ENCODE results near the gene CFAP46.

- TF ChIP-seq, protein P1, sequence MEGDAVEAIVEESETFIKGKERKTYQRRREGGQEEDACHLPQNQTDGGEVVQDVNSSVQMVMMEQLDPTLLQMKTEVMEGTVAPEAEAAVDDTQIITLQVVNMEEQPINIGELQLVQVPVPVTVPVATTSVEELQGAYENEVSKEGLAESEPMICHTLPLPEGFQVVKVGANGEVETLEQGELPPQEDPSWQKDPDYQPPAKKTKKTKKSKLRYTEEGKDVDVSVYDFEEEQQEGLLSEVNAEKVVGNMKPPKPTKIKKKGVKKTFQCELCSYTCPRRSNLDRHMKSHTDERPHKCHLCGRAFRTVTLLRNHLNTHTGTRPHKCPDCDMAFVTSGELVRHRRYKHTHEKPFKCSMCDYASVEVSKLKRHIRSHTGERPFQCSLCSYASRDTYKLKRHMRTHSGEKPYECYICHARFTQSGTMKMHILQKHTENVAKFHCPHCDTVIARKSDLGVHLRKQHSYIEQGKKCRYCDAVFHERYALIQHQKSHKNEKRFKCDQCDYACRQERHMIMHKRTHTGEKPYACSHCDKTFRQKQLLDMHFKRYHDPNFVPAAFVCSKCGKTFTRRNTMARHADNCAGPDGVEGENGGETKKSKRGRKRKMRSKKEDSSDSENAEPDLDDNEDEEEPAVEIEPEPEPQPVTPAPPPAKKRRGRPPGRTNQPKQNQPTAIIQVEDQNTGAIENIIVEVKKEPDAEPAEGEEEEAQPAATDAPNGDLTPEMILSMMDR (IDR thresholded peaks at IDR 0.05; ENCODE audit: borderline replicate concordance, extremely low read depth, low read length, poor library complexity, severe bottlenecking): no peak
- no peak for TF ChIP-seq EZH2 (IDR thresholded peaks at IDR 0.05; ENCODE audit: borderline replicate concordance, low read depth, low read length, severe bottlenecking)
These were observed 155.4 kb downstream of the CFAP46 start for GRCh38 chr10:132786884-132787494.
